Smooth muscle cell (in vitro differentiated cells): ENCODE measurements around the gene GFPT2. TPM values are rescaled to one million over a fixed set of nuclear protein-coding genes. Genes with fewer than 3 reads are reported as not detected.
A peak's percentile ranks its signal among the peaks of the same experiment; 100 is the strongest.

ENCODE experiments used
- DNase-seq: peaks from one replicate; lab custom pipeline; 2025; ENCODE audit not compliant: unreplicated experiment; lab: John Stamatoyannopoulos, UW
- H2AFZ ChIP-seq: fragments of 200-600 bp; sonication (generic); 2 replicates; pipeline ENCODE4 v1.6.0; 2016; ENCODE audit warnings: antibody characterized with exemption, low read depth, mild to moderate bottlenecking
- H3F3A ChIP-seq: fragments of 200-600 bp; sonication (generic); 2 replicates; pipeline ENCODE4 v1.6.0; 2017; ENCODE audit warnings: antibody characterized with exemption, low read depth
- H3K27ac ChIP-seq: fragments of 200-600 bp; sonication (generic); 2 replicates; pipeline ENCODE4 v1.5.1; 2016; ENCODE audit warnings: low read depth, mild to moderate bottlenecking
- H3K27me3 ChIP-seq: fragments of 200-600 bp; sonication (generic); 2 replicates; pipeline ENCODE4 v1.6.1; 2016; ENCODE audit warnings: low read depth, mild to moderate bottlenecking
- H3K36me3 ChIP-seq: fragments of 200-600 bp; sonication (generic); 2 replicates; pipeline ENCODE4 v1.5.1; 2016; ENCODE audit warnings: low read depth
- H3K4me1 ChIP-seq: fragments of 200-600 bp; sonication (generic); 2 replicates; pipeline ENCODE4 v1.5.1; 2016; ENCODE audit warnings: low read depth
- H3K4me2 ChIP-seq: fragments of 200-600 bp; sonication (generic); 2 replicates; pipeline ENCODE4 v1.6.0; 2016; ENCODE audit warnings: mild to moderate bottlenecking
- H3K4me3 ChIP-seq: fragments of 200-600 bp; sonication (generic); 2 replicates; pipeline ENCODE4 v1.5.1; 2016; ENCODE audit warnings: mild to moderate bottlenecking
- H3K79me2 ChIP-seq: fragments of 200-600 bp; sonication (generic); 2 replicates; pipeline ENCODE4 v1.6.0; 2016; ENCODE audit warnings: low read depth, mild to moderate bottlenecking
- H3K9ac ChIP-seq: fragments of 200-600 bp; sonication (generic); 2 replicates; pipeline ENCODE4 v1.6.0; 2016; ENCODE audit warnings: low read depth
- H3K9me3 ChIP-seq: fragments of 200-600 bp; sonication (generic); replicated peaks from 2 replicates; pipeline ENCODE4 v1.5.1; 2016; ENCODE audit warnings: low read depth
- H4K20me1 ChIP-seq: fragments of 200-600 bp; sonication (generic); 2 replicates; pipeline ENCODE4 v1.6.0; 2016; ENCODE audit warnings: low read depth
- CTCF ChIP-seq: fragments of 200-600 bp; sonication (generic); IDR thresholded peaks from 2 replicates; pipeline ENCODE4 v1.5.1; 2017; ENCODE audit warnings: borderline replicate concordance, mild to moderate bottlenecking, antibody characterized with exemption; ENCODE audit not compliant: insufficient read depth, poor library complexity, severe bottlenecking
- WGBS: methylation state at CpG from one replicate; pipeline ENCODE4 v1.1.7; 2016; ENCODE audit warnings: low lambda C conversion rate; 5-methylcytosine and 5-hydroxymethylcytosine counted together
- polyA plus RNA-seq: library from polyadenylated mRNA; unstranded; fragments of >200 nt; fragmentation: Nextera tagmentation; extraction: Ambion mirVana; gene quantifications from 2 replicates; pipeline ENCODE4 v1.2.1, GENCODE V29; 2016
- total RNA-seq: library from RNA; depleted of rRNA; stranded (reverse); fragments of >200 nt; gene quantifications from 2 replicates; pipeline ENCODE4 v1.2.3, GENCODE V29; 2014

GFPT2 gene
- total and polyA plus RNA-seq, 2 experiments from 2014 or later, result 137 to 243 TPM

- Histone ChIP-seq H3K27ac (no peak overlapping the region), H3K79me2 (peaks cover 53% of the 10 kb centered on the region), H3K36me3 (no peaks in the 10 kb centered on the region), H4K20me1 (peaks cover 49% of the 10 kb centered on the region), H3K27me3 (no peaks in the 10 kb centered on the region), H3K4me3 (no peak overlapping the region), H2AFZ (no peak overlapping the region), H3K9ac (no peak overlapping the region), H3K9me3 (no peaks in the 10 kb centered on the region), H3K4me1 (peaks cover 5% of the 10 kb centered on the region), H3K4me2 (peak overlapping the region; percentile 98), H3F3A (peaks cover 6% of the 10 kb centered on the region)
- whole genome bisulfite sequencing, result 96% methylated on average over 5 of the region's 5 CpGs
- DNase-seq, result no peak
- TF ChIP-seq CTCF, result no peak
Measured at GRCh38 chr5:180289966-180290365, 63.2 kb downstream of the GFPT2 start.

- Histone ChIP-seq H3K4me2 (no peak overlapping the region), H3K36me3 (no peaks in the 10 kb centered on the region), H4K20me1 (peaks cover 53% of the 10 kb centered on the region), H3K4me3 (no peak overlapping the region), H3K9me3 (no peaks in the 10 kb centered on the region), H3K9ac (no peak overlapping the region), H3K79me2 (peaks cover 53% of the 10 kb centered on the region), H3K4me1 (peaks cover 5% of the 10 kb centered on the region), H3F3A (peaks cover 6% of the 10 kb centered on the region), H3K27me3 (no peaks in the 10 kb centered on the region), H3K27ac (no peak overlapping the region), H2AFZ (no peak overlapping the region)
- DNase-seq, result no peak
- 50% methylated on average over 3 of the region's 3 CpGs for WGBS
- TF ChIP-seq CTCF, result no peak
Measured at GRCh38 chr5:180289433-180289832, 63.7 kb downstream of the GFPT2 start.

GRCh38 chr5:180287868-180288267 is 65.3 kb downstream of the GFPT2 start:
- Histone ChIP-seq H3K4me3 (no peak overlapping the region), H3K27me3 (no peaks in the 10 kb centered on the region), H3K27ac (no peak overlapping the region), H3F3A (no peaks in the 10 kb centered on the region), H3K36me3 (no peaks in the 10 kb centered on the region), H3K9me3 (no peaks in the 10 kb centered on the region), H2AFZ (no peak overlapping the region), H3K9ac (no peak overlapping the region), H3K4me1 (peaks cover 5% of the 10 kb centered on the region), H3K79me2 (peaks cover 62% of the 10 kb centered on the region), H4K20me1 (peaks cover 61% of the 10 kb centered on the region), H3K4me2 (no peak overlapping the region)
- WGBS, result 51% methylated on average over 7 of the region's 7 CpGs
- no peak for DNase-seq
- TF ChIP-seq CTCF, result no peak

- Histone ChIP-seq H3K36me3 (no peaks in the 10 kb centered on the region), H2AFZ (no peak overlapping the region), H3K4me2 (no peak overlapping the region), H3K4me1 (peaks cover 5% of the 10 kb centered on the region), H3K27me3 (no peaks in the 10 kb centered on the region), H3K27ac (no peak overlapping the region), H4K20me1 (peaks cover 66% of the 10 kb centered on the region), H3K9ac (no peak overlapping the region), H3K9me3 (no peaks in the 10 kb centered on the region), H3K4me3 (no peak overlapping the region), H3F3A (no peaks in the 10 kb centered on the region), H3K79me2 (peaks cover 63% of the 10 kb centered on the region)
- DNase-seq, result no peak
- TF ChIP-seq CTCF, result no peak
- whole genome bisulfite sequencing, result 92% methylated on average over 2 of the region's 2 CpGs
Measured at GRCh38 chr5:180287404-180287803, 65.7 kb downstream of the GFPT2 start.
